ENCODE data around the gene KCNK3. TPM values are rescaled to one million over a fixed set of nuclear protein-coding genes. Genes with fewer than 3 reads are reported as not detected.

The KCNK3 gene
- total RNA-seq, 1 experiment from 2014 or later = not detected

DNA sequence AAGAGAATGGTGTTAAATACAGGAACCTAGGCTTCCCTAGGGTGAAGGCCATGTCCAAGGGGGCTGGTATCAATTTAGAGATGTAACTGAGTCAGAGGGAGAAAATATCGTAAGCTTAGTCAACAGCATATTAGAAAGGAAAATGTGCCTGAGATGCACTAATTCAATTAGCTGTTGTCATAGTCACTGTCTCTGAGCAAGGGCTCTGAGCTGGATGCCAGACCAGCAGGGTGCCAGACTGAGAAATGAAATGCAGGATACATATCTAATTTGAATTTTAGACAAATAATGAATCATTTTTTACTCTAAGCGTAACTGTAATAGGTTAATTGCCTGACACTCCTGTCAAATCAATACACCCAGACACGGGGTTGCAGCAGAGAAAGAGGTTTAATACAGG is 60.1 kb downstream of the KCNK3 start:
- BruUV-seq (replicated peaks) = no TSS peak
- H3K27me3 Mint-ChIP-seq (ENCODE audit: insufficient read depth, unreplicated experiment) = no peaks in the 10 kb centered on the region
- TF ChIP-seq, protein P1, sequence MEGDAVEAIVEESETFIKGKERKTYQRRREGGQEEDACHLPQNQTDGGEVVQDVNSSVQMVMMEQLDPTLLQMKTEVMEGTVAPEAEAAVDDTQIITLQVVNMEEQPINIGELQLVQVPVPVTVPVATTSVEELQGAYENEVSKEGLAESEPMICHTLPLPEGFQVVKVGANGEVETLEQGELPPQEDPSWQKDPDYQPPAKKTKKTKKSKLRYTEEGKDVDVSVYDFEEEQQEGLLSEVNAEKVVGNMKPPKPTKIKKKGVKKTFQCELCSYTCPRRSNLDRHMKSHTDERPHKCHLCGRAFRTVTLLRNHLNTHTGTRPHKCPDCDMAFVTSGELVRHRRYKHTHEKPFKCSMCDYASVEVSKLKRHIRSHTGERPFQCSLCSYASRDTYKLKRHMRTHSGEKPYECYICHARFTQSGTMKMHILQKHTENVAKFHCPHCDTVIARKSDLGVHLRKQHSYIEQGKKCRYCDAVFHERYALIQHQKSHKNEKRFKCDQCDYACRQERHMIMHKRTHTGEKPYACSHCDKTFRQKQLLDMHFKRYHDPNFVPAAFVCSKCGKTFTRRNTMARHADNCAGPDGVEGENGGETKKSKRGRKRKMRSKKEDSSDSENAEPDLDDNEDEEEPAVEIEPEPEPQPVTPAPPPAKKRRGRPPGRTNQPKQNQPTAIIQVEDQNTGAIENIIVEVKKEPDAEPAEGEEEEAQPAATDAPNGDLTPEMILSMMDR (IDR thresholded peaks at IDR 0.05; ENCODE audit: unreplicated experiment) = no peak
- H3K4me1 Mint-ChIP-seq (ENCODE audit: insufficient read depth, unreplicated experiment) = peaks cover 3% of the 10 kb centered on the region
- DNase-seq (ENCODE audit: unreplicated experiment) = no peak
- no peaks in the 10 kb centered on the region for H3K36me3 Mint-ChIP-seq (ENCODE audit: insufficient read depth, unreplicated experiment)
- peaks cover 7% of the 10 kb centered on the region for H3K9me3 Mint-ChIP-seq (ENCODE audit: unreplicated experiment)
- H3K27ac Mint-ChIP-seq (ENCODE audit: low read depth, unreplicated experiment) = no peak overlapping the region
- H3K4me3 Mint-ChIP-seq (ENCODE audit: unreplicated experiment) = no peak overlapping the region
- ChIA-PET POLR2A (interaction anchor here (1.1 kb wide), 1 partner anchor 35 kb away, joined by 3 read pairs; no protein-coding TSS in a partner anchor), CTCF (interaction anchor here (0.5 to 2.6 kb wide), 2 partner anchors 147 to 153 kb away, joined by 3 to 18 read pairs; no protein-coding TSS in a partner anchor)
- intact Hi-C loops (cut with micrococcal nuclease) = no loop called here

DNA sequence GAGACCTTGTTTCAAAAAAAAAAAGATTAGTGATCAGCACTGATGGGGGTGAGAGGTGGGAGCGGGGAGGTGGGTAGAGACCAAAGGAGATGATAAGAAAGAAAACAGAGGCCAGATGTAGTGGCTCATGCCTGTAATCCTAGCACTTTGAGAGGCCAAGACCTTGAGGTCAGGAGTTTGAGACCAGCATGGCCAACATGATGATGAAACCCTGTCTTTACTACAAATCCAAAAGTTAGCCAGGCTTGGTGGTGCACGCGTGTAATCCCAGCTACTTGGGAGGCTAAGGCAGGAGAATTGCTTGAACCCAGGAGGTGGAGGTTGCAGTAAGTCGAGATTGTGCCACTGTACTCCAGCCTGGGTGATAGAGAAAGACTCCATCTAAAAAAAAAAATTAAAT is 62.0 kb downstream of the KCNK3 start:
- no peaks in the 10 kb centered on the region for H3K36me3 Mint-ChIP-seq (ENCODE audit: insufficient read depth, unreplicated experiment)
- H3K4me1 Mint-ChIP-seq (ENCODE audit: insufficient read depth, unreplicated experiment) = peaks cover 17% of the 10 kb centered on the region
- CTCF ChIA-PET = interaction anchor here (0.6 to 1.3 kb wide), 4 partner anchors 8 to 391 kb away, joined by 3 to 9 read pairs (median 4); no protein-coding TSS in a partner anchor
- POLR2A ChIA-PET = interaction anchor here (0.6 kb wide), 1 partner anchor 102 kb away, joined by 3 read pairs; no protein-coding TSS in a partner anchor
- no peak for DNase-seq (ENCODE audit: unreplicated experiment)
- no peak overlapping the region for H3K27ac Mint-ChIP-seq (ENCODE audit: low read depth, unreplicated experiment)
- no TSS peak for BruUV-seq (replicated peaks)
- H3K9me3 Mint-ChIP-seq (ENCODE audit: unreplicated experiment) = peaks cover 7% of the 10 kb centered on the region
- no peak overlapping the region for H3K4me3 Mint-ChIP-seq (ENCODE audit: unreplicated experiment)
- intact Hi-C loops (cut with micrococcal nuclease) = no loop called here
- no peaks in the 10 kb centered on the region for H3K27me3 Mint-ChIP-seq (ENCODE audit: insufficient read depth, unreplicated experiment)
- TF ChIP-seq, protein P1 (IDR thresholded peaks at IDR 0.05; ENCODE audit: unreplicated experiment) = no peak

DNA sequence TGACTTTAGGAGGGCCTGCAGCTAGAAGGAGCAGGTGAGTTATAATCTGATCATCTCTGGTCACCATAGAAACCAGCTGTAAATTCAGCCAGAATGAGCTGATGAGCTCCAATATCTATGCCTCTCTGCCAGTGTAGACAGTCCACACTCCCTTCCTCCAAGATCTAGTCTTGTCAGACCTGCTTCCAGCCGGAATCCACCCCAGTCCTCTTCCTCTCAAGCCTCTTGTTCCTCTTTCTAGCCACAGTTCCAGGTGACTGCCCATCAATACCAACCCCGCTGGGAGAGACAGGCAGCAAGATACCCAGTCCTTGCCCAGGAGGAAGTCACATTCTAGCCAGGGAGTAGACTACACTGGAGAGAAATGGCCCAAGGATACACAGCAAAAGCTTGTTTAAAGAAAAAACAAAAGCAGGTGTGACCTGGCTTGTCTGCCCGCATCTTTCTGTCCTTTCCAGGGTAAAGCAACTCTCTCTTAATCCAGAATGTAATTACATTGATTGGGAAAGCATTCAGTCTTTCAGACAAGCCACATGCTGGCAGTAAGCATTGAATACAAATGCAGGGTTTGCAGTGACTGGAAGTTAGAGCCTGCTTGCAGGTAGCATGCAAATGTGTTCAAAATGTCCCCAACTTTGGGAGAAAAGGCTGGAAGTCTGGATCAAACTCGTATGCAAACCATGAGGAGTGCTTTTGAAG is 62.6 kb downstream of the KCNK3 start:
- ChIA-PET CTCF (interaction anchor here (0.6 to 1.3 kb wide), 4 partner anchors 9 to 150 kb away, joined by 3 to 9 read pairs (median 4); no protein-coding TSS in a partner anchor), POLR2A (interaction anchor here (0.6 kb wide), 1 partner anchor 103 kb away, joined by 3 read pairs; no protein-coding TSS in a partner anchor)
- Mint-ChIP-seq H3K4me1 (ENCODE audit: insufficient read depth, unreplicated experiment) (peaks cover 17% of the 10 kb centered on the region), H3K9me3 (ENCODE audit: unreplicated experiment) (peaks cover 7% of the 10 kb centered on the region), H3K36me3 (ENCODE audit: insufficient read depth, unreplicated experiment) (no peaks in the 10 kb centered on the region), H3K27me3 (ENCODE audit: insufficient read depth, unreplicated experiment) (no peaks in the 10 kb centered on the region), H3K27ac (ENCODE audit: low read depth, unreplicated experiment) (no peak overlapping the region), H3K4me3 (ENCODE audit: unreplicated experiment) (no peak overlapping the region)
- BruUV-seq (replicated peaks) = no TSS peak
- intact Hi-C loops (cut with micrococcal nuclease) = no loop called here
- TF ChIP-seq, protein P1 (IDR thresholded peaks at IDR 0.05; ENCODE audit: unreplicated experiment) = no peak
- DNase-seq (ENCODE audit: unreplicated experiment) = no peak

DNA sequence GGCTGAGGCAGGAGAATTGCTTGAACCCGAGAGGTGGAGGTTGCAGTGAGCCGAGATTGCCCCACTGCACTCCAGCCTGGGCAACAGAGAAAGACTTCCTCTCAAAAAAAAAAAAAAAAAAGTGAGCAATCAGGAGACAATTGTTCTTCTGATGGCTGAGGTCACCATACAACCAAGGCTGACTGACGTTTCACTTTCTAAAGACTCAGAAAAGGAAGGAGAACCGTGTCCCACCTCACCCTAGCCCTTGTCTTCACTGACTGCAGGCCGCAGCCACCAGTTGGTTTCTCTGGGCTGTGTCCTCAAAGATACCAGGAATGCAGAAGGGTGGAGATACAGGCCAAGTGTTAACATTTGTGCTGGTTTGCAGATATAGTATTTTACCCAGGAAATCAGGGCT is 63.8 kb downstream of the KCNK3 start:
- Mint-ChIP-seq H3K27me3 (ENCODE audit: insufficient read depth, unreplicated experiment) (no peaks in the 10 kb centered on the region), H3K4me1 (ENCODE audit: insufficient read depth, unreplicated experiment) (peaks cover 17% of the 10 kb centered on the region), H3K27ac (ENCODE audit: low read depth, unreplicated experiment) (no peak overlapping the region), H3K4me3 (ENCODE audit: unreplicated experiment) (no peak overlapping the region), H3K36me3 (ENCODE audit: insufficient read depth, unreplicated experiment) (no peaks in the 10 kb centered on the region), H3K9me3 (ENCODE audit: unreplicated experiment) (peaks cover 3% of the 10 kb centered on the region)
- ChIA-PET POLR2A (interaction anchor here (0.7 to 1.5 kb wide), 3 partner anchors 15 to 382 kb away, joined by 3 to 6 read pairs (median 5); no protein-coding TSS in a partner anchor), CTCF (interaction anchor here (0.7 to 1.4 kb wide), 2 partner anchors 151 to 219 kb away, joined by 3 read pairs; no protein-coding TSS in a partner anchor)
- no peak for DNase-seq (ENCODE audit: unreplicated experiment)
- BruUV-seq (replicated peaks) = no TSS peak
- TF ChIP-seq, protein P1 (IDR thresholded peaks at IDR 0.05; ENCODE audit: unreplicated experiment) = no peak
- intact Hi-C loops (cut with micrococcal nuclease) = no loop called here

Measured in MCF 10A (cell line).